Psoas muscle (tissue), 8 donors: Measurements from ENCODE around the gene KATNAL1. TPM values are rescaled to one million over a fixed set of nuclear protein-coding genes. Genes with fewer than 3 reads are reported as not detected.
A peak's percentile ranks its signal among the peaks of the same experiment; 100 is the strongest.

Experiments used
- ATAC-seq, 4 donors: fragments of 200-7000 bp; cut with Tn5 transposase; one replicate each; pipeline ENCODE4 v1.9.1; 2020; ENCODE audit warnings: moderate library complexity in 3 of 4, mild to moderate bottlenecking in 2 of 4
- DNase-seq, 2 donors: peaks; one replicate each; pipeline ENCODE4 v3.0.0-alpha.2; 2020
- H3K27ac ChIP-seq: fragments of 200-600 bp; one replicate; pipeline ENCODE4 v1.8.0; 2022
- H3K27me3 ChIP-seq, 3 donors: fragments of 200-600 bp in 1 of 3; one replicate each; pipeline versions ENCODE4 v1.6.1 to v1.8.0; 2013 to 2022; ENCODE audit warnings: low read length in 2 of 3, mild to moderate bottlenecking in 2 of 3, moderate library complexity in 1 of 3; ENCODE audit not compliant: insufficient read depth in 3 of 3
- H3K36me3 ChIP-seq, 2 donors: fragments of 200-600 bp in 1 of 2; one replicate each; pipeline versions ENCODE4 v1.6.1 to v1.8.0; 2013 to 2022; ENCODE audit warnings: low read depth in 1 of 2, mild to moderate bottlenecking in 1 of 2, moderate library complexity in 1 of 2; ENCODE audit not compliant: insufficient read depth in 1 of 2
- H3K4me1 ChIP-seq: fragments of 200-600 bp; one replicate; pipeline ENCODE4 v1.8.0; 2022
- H3K4me3 ChIP-seq: fragments of 200-600 bp; one replicate; pipeline ENCODE4 v1.8.0; 2022; ENCODE audit warnings: mild to moderate bottlenecking
- H3K9me3 ChIP-seq: fragments of 200-600 bp; one replicate; pipeline ENCODE4 v1.8.0; 2022
- WGBS, 3 donors: extraction: QIAGEN DNeasy Blood & Tissue Kit; methylation state at CpG; one replicate each; pipeline versions ENCODE4 v1.1.6 to v1.1.7; 2013; 5-methylcytosine and 5-hydroxymethylcytosine counted together
- intact Hi-C, 2 donors: fragments of 100-400 bp; cut with DNase I; formaldehyde crosslinking; loops; one replicate each; pipeline versions ENCODE4 v1.11.0 to v1.14.2; 2022
- polyA plus RNA-seq, 3 donors: library from polyadenylated mRNA; stranded (reverse); fragments of 200-250 nt; gene quantifications; one replicate each; pipeline ENCODE4 v1.2.3, GENCODE V29; 2013
- total RNA-seq, 4 donors: library from RNA; stranded (reverse); fragmentation: NEBNext Ultra II Directional in 2 of 4; extraction: Animal tissue kit (Norgen Biotek cat#: 25700) in 2 of 4; gene quantifications; one replicate each; pipeline versions ENCODE4 v1.2.1 to v1.2.4, GENCODE V29; 2021 to 2023
- TF ChIP-seq, protein P1 (sequence below): fragments of 200-600 bp; IDR thresholded peaks from one replicate; pipeline ENCODE4 v1.8.0; 2022; ENCODE audit warnings: antibody characterized with exemption
- donor health status: healthy with polysubstance abuse.
- donor health status: DM: no; HTN: no; CAD: no; lungs with moderate emphysema.
- donor health status: Bipolar disorder and iron deficiency.
- donor health status: healthy.
- donor health status: DM: yes; HTN: yes; CAD: no.
- donor health status: DM: no; HTN: no; CAD: no.
- donor health status: DM: no; HTN: no; CAD: no.
- donor health status: DM: yes; HTN: yes; CAD: no.

Gene KATNAL1
- total and polyA plus RNA-seq, 7 donors, result 2.2 to 16.1 (median 9.8) TPM

GRCh38 chr13:30173303-30173610, 134.1 kb downstream of the KATNAL1 start:
- DNase-seq, result no peak
- H3K4me1 ChIP-seq, result no peaks in the 10 kb centered on the region
- intact Hi-C loops, result no loop called here
- no peaks in the 10 kb centered on the region for H3K36me3 ChIP-seq
- H3K4me3 ChIP-seq, result no peak overlapping the region
- no peaks in the 10 kb centered on the region for H3K9me3 ChIP-seq
- TF ChIP-seq, protein P1, sequence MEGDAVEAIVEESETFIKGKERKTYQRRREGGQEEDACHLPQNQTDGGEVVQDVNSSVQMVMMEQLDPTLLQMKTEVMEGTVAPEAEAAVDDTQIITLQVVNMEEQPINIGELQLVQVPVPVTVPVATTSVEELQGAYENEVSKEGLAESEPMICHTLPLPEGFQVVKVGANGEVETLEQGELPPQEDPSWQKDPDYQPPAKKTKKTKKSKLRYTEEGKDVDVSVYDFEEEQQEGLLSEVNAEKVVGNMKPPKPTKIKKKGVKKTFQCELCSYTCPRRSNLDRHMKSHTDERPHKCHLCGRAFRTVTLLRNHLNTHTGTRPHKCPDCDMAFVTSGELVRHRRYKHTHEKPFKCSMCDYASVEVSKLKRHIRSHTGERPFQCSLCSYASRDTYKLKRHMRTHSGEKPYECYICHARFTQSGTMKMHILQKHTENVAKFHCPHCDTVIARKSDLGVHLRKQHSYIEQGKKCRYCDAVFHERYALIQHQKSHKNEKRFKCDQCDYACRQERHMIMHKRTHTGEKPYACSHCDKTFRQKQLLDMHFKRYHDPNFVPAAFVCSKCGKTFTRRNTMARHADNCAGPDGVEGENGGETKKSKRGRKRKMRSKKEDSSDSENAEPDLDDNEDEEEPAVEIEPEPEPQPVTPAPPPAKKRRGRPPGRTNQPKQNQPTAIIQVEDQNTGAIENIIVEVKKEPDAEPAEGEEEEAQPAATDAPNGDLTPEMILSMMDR, result no peak
- no peak overlapping the region for H3K27ac ChIP-seq
- no peak for ATAC-seq
- WGBS, 3 donors, result 83 to 91% (median 90%) methylated on average over 5 of the region's 5 CpGs
- H3K27me3 ChIP-seq, result no peaks in the 10 kb centered on the region

- Histone ChIP-seq H3K27me3 (no peaks in the 10 kb centered on the region), H3K4me3 (no peak overlapping the region), H3K4me1 (no peaks in the 10 kb centered on the region), H3K27ac (no peak overlapping the region), H3K36me3 (no peaks in the 10 kb centered on the region), H3K9me3 (no peaks in the 10 kb centered on the region)
- WGBS, 3 donors, result 86 to 90% (median 87%) methylated on average over 15 of the region's 15 CpGs
- TF ChIP-seq, protein P1, result no peak
- DNase-seq (no peak), ATAC-seq (no peak)
- intact Hi-C loops, result no loop called here
Measured at GRCh38 chr13:30172593-30173302, 134.6 kb downstream of the KATNAL1 start.

- Histone ChIP-seq H3K9me3 (no peaks in the 10 kb centered on the region), H3K36me3 (no peaks in the 10 kb centered on the region), H3K4me3 (no peak overlapping the region), H3K27me3 (no peaks in the 10 kb centered on the region), H3K27ac (no peak overlapping the region), H3K4me1 (no peaks in the 10 kb centered on the region)
- no peak for DNase-seq
- TF ChIP-seq, protein P1, result no peak
- no peak for ATAC-seq
- 80 to 84% (median 83%) methylated on average over 9 of the region's 9 CpGs for WGBS, 3 donors
- intact Hi-C loops, result no loop called here
Measured at GRCh38 chr13:30170569-30170968, 136.8 kb downstream of the KATNAL1 start.

DNA sequence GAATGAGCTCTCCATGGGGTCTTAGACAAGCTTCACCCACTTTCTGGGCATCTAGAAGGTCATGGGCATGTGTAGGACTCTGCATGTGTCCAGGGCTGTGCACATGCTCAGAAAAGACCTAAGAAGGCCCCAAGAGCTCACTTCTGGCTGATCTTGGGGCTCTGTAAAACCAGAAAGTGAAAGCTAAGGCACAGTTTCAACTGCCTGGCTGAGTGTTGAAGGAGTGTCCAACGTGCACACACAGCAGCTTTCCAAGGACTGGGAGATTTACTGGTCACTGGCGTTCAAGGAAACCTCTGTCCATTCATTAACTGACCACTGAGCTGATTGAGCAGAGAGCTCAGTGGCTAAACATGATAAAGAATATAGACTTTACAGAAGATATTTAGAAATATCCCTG, 137.9 kb downstream of the KATNAL1 start:
- H3K9me3 ChIP-seq, result no peaks in the 10 kb centered on the region
- H3K4me1 ChIP-seq, result no peaks in the 10 kb centered on the region
- no peak overlapping the region for H3K4me3 ChIP-seq
- H3K27me3 ChIP-seq, result no peaks in the 10 kb centered on the region
- DNase-seq (no peak), ATAC-seq (no peak)
- H3K36me3 ChIP-seq, result no peaks in the 10 kb centered on the region
- WGBS, 3 donors, result 35 to 46% (median 35%) methylated on average over 2 of the region's 2 CpGs
- intact Hi-C loops, result no loop called here
- TF ChIP-seq, protein P1, result no peak
- no peak overlapping the region for H3K27ac ChIP-seq

GRCh38 chr13:30165796-30166195, 141.6 kb downstream of the KATNAL1 start:
- TF ChIP-seq, protein P1, result no peak
- H3K36me3 ChIP-seq, result no peaks in the 10 kb centered on the region
- ATAC-seq (no peak), DNase-seq (peak; percentile 30 to 54)
- no peak overlapping the region for H3K27ac ChIP-seq
- H3K4me3 ChIP-seq, result no peak overlapping the region
- WGBS, 3 donors, result 12 to 33% (median 17%) methylated on average over 11 of the region's 11 CpGs
- no peaks in the 10 kb centered on the region for H3K9me3 ChIP-seq
- intact Hi-C loops, result no loop called here
- no peaks in the 10 kb centered on the region for H3K27me3 ChIP-seq
- H3K4me1 ChIP-seq, result no peaks in the 10 kb centered on the region
